ENCODE results near the gene ZNF175. TPM values are rescaled to one million over a fixed set of nuclear protein-coding genes. Genes with fewer than 3 reads are reported as not detected.

Gene ZNF175
- 5.2 TPM for total RNA-seq

DNA sequence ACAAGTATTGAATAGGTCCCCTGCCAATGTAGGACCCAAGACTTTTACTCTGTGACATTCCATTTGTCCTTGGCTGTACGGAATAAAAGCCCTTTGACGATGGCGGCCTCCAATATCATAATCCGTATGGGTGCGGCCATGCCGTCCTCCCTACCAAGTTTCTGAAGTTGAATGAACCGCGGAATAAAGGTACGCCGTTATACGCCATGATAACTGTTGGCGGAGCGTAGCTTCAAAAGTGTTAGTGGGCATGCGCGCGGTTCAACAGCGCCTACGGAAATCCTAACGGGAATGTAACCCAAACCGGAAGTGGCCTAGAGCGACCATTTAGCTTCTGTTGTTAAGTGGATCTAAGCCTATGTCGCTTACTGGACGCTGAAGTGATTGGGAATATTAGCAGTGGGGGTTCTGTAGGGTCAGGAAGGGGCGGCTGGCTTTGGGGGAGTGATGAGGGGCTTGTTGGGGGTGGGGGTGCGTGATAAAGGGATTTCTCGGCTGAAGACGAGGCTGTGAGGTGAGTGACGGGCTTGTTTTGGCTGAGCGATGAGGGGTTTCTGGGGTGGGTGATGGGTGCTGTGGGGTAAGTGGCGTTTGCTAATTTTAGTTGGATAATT lies at the start of gene ZNF175:
ZNF175 (plus strand) TSS at position 322 of the 614 bp plus-strand sequence. CDS start 2,047 bp downstream, outside the sequence.
- ATAC-seq = peak; percentile 100

DNA sequence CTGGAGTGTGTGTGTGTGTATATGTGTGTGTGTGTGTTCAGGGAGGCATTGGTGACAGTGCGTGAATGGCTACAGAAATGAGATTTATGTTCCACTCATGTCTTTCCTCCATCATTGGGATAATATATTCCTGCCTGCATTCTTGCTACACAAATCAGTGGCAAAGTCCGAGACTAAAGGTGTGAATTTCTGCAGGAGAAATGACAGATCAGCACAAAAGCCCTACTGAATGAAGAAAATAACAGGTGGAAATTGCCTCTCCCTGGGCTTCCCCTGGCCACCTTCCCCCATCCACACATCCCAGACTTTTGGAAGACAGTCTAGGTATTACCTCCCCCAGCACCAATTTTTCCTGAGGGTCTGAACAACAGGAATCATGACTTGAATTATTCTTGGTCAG lies 49.7 kb upstream of the ZNF175 start:
- DNase-seq (ENCODE audit: low spot score) (no peak), ATAC-seq (no peak)

More for the DNA sequence above, at the start of gene ZNF175:
- peak; percentile 97 for DNase-seq (ENCODE audit: low spot score)

DNA sequence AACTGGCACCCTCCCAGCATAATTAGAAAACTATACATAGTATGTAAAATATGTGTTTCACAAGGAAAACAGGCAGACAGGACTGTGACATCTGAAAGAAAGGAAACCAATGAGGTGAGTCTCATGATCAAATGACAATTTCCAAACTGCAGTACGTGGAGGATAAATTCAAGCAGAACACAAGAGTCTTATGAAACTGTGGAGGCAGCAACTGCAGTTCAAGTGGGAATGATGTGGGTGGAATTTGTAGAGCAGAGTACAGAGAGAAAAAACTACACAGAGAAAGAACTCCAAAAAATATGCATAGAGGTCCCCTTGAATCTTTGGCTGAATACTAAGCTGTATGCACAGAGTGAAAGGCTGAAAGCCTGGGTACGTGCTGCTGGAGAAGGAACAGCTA lies 49.3 kb upstream of the ZNF175 start:
- DNase-seq (ENCODE audit: low spot score) = no peak
- no peak for ATAC-seq

DNA sequence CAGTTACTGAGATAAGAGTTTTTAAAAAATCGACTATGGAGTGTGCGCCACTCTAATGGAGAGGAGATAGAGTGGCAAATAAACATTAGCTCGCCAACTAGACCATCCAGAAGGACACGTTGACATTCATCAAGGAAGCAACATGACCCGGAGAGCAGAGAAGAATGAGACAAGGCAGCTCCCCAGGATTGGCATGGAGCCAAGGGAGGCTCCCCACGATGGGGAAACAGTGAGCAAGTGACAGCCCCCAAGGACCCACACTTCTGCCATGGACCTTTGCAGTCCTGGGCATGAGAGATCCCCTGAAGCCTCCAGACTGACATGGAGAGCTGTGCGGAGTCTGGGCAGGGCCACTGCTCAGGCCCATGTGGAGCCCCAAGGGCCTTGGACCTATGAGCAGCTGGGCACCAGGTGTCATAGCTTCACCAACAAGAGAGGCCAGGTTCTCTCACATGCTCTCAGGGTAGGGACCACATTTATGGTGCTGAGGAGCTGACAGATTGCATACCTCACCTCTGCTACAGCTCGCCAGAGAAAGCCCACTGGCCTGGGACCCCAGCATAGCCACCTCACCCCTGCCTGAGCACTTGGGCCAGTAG lies 46.3 kb upstream of the ZNF175 start:
- no peak for ATAC-seq
- DNase-seq (ENCODE audit: low spot score) = no peak

DNA sequence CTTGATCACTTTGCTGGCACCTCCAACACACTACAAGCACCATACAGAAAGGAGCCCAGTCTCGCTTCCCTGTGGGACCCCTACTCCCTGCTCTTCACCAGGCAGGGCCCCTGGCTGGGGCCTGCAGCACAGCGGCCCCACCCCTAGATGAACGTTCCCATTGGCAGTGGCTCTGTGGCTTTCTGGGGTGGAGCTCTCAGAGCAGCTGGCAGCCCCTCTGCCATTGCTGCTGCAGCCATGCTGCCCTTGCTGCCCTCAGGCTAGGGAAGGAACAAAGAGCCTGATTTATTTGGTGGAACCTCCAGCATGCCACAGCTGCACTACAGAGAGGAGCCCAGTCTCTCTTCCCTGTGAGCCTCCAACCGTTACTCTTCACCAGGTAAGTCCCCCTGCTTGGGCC lies 45.4 kb upstream of the ZNF175 start:
- no peak for ATAC-seq
- DNase-seq (ENCODE audit: low spot score) = no peak

DNA sequence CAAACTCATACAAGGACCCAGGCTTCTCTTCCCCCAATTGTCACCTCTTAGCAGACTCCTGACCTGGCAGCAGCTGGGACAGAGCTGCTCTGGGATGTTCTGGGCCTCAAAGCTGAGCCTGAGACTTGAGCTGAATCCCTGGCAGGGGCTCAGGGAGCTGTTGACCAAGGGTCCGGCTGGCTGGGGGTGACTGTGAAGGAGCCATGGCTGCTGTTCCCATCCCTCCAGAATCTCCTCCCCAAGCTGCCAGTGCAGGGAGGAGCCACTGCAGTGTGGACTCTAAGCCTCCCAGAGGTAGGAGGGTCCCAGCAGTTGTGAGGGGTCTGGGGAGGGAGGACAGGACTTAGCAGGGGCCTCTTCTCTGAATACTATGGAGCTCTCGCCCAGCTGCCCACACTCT lies 41.8 kb upstream of the ZNF175 start:
- ATAC-seq = no peak
- DNase-seq (ENCODE audit: low spot score) = no peak

DNA sequence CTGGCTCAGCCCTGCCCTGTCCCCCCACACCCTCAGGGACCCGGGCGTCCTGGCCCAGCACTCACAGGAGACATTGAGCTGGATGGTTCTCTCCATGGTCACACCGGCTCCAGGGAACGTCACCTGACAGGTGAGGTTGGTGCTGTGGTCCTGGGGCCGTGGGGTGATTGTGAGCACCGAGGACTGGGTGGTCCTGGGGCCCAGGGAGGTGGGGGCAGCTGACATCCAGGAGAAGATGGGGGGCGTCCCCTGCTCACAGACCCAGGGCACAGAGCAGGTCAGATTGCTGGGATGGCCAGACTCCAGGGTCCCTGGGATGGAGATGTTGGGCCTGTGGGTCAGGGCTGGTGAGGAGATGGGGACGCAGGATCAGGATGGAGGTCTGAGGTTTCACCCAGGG lies 40.5 kb upstream of the ZNF175 start:
- ATAC-seq = no peak

DNA sequence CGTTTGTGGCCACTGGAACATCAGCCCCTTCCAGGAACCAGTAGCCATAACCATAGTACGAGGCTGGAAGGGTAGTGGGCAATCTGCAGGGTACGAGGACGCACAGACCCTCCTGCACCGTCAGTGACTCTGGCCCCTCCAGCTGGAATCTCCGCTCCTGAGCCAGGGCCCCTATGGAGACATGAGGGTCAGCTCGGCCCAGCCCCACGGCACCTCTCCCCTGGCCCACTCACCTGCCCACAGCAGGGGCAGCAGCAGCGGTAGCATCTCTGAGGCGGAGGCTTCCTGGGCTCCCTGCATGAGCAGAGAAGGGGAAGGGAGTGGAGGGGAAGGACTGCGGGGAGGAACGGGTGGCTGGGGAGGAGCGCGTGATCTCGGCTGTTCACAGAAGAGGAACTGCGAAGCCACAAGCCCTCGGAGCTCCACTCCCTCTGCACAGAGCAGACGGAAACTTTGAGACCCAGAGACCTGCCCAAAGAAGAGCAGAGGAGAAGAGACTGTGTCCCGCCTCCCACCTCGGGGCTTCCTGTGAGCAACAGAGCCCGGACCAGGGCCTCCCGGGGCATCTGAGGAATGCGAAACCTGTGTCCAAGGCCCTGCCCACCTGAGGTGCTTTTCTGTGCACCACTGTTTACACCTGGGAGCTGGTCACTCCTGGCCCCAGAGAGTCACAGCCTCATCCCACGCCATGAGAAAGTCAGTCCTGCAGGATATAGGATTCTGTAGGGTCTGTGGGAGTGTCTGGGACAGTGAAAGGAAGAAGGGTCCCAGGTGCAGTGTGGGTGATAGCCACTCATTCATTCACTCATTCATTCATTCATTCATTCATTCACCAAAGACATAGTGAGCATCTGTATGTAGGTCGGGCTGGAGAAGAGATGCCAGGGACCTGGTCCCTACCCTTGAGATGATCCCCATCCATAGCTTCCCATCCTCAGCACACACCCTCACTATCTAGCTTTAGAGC lies 39.5 kb upstream of the ZNF175 start, which contains the start of gene SIGLEC6:
SIGLEC6 (minus strand) TSS at position 322 of the 967 bp plus-strand sequence; CDS start at position 300, 22 bp downstream.
- DNase-seq (ENCODE audit: low spot score) (no peak), ATAC-seq (peak; percentile 58)

More for the DNA sequence above, 40.5 kb upstream of the ZNF175 start:
- DNase-seq (ENCODE audit: low spot score) = no peak

DNA sequence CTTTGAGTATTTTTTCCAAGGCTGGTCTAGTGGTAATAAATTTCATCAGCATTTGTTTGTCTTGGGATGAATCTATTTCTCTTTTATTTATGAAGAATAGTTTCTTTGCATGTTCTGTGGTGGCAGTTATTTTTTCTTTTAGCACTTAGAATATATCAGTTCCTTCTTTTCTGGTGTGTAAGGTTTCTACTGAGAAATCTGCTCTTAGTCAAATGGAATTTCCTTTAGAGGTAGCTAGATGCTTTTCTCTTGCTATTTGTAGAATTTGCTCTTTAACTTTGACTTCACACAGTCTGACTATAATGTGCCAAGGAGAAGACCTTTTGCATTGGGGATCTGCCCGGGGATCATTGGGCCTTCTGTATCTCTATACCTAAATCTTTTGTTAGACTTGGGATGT lies 35.5 kb upstream of the ZNF175 start:
- no peak for ATAC-seq
- DNase-seq (ENCODE audit: low spot score) = no peak

DNA sequence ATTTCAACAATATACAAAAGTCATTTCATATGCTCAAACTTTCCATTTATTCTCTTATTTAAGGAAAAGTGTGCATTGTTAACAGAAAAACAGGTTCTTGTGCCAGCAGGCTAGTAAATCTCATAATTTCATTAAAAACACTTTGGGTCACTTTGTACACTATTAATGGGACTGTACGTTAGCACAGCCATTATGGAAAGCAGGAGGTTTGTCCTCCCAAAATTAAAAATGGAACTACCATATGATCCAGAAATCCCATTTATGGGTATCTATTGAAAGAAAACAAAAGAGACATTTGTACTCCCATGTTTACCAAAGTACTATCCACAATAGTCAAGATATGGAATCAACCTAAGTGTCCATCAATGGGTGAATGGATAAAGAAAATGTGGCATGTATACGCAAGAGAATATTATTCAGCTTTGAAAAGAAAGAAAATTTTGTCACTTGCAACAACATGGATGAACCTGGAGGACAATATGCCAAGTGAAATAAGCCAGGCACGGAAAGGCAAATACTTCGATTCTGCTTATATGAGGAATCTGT lies 31.2 kb upstream of the ZNF175 start:
- ATAC-seq (no peak), DNase-seq (ENCODE audit: low spot score) (no peak)

DNA sequence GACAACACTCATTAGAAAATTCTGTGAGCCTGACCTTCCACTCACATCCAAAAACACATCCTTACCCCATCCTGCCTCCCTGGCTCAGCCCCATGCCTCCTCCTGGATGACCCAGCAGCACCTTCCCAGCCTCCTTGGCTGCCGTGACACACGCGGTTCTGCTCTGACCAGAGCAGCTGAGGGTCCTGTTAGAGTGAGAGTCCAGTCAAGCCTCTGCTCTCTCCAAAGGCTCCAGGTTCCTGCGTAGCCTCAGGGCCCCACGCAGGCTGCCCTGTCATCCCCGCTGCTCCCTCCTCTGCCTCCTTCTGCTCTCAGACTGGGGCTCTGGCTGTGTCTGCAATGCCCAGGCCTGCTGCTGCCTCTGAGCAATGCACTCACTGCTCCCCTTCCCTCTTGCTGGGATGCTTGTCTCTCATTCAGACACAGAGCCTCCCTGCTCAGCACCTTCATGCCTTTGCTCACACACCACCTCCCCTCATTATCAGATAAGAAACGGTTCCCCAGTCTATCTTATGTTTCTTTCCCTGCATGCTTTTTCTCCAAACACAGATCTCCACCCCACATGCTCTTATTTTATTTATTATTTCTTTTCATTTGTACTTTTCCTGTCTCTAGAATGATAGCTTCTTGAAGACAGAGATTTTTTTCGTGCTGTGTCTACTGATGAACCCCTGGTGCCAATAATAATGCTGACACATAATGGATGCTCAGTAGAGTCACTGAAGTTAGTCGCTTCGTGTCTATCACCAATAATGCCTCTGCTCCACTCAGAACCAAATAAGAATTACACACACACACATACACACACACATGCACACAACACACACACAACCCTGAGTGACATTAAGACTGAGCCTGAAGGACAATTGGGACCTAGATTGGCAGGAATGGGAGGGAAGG lies 29.4 kb upstream of the ZNF175 start:
- DNase-seq (ENCODE audit: low spot score) (no peak), ATAC-seq (no peak)

DNA sequence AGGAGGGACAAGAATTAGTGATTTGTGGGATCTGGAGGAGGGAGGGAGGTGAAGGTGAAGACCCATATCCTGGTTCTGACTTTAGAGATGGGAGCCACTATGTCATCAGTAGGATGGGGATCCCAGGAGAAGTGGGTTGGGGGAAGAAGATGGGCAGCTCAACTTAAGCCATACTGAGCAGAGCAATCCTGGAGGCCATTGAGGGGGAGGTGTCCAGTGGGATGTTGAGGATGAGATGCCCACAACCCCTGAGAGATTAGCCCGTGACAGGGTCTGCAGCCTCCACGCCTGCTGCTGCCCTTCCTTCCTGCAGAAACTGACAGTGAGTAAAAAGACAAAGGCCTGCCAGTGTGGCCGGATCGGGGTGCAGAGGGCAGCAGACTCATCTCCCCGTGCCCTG lies 28.4 kb upstream of the ZNF175 start:
- DNase-seq (ENCODE audit: low spot score) (no peak), ATAC-seq (no peak)

DNA sequence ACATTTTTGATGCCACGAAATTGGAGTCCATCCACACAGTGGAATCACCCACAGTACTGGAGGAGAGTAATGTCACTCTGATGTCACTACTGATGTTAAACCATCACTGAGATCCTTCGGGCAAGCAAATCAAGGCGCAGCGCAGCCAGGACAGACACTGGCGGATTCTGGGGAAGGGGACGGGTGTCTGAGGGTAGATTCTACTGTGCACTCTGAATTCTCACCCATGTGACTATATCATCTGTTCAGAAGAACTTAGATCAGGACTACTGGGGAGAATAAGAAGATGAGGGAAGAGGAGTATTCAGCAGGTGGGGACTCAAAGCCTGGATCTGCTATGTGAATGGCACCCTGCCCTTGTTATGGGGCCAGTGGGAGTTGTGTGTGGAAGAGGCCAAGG lies 27.0 kb upstream of the ZNF175 start:
- ATAC-seq (no peak), DNase-seq (ENCODE audit: low spot score) (no peak)

DNA sequence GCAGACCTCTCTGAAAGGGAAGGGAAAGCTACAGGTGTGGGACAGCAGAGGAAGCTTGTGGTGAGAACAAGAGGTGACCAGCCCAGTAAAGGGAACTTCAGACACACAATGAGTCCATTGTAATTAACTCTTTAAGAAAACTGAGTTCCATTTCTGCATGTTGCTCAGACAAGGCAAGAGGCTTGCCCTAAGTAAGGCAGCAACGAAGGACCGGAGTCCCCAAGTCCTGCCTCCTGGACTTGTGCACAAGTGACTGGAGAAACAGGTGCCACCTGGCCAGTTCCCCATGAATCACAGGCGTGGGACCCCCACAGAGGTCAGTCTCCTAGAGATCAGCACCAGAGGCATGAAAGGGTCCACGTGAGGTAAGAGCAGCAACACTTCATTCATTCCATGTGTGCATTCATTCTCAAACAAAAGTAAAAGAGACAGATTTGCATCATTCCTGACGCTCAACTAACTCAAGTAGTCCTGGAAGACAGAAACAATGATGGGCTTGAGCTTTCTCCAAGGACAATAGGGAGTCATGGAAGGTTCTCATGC lies 24.9 kb upstream of the ZNF175 start:
- no peak for ATAC-seq
- DNase-seq (ENCODE audit: low spot score) = no peak

DNA sequence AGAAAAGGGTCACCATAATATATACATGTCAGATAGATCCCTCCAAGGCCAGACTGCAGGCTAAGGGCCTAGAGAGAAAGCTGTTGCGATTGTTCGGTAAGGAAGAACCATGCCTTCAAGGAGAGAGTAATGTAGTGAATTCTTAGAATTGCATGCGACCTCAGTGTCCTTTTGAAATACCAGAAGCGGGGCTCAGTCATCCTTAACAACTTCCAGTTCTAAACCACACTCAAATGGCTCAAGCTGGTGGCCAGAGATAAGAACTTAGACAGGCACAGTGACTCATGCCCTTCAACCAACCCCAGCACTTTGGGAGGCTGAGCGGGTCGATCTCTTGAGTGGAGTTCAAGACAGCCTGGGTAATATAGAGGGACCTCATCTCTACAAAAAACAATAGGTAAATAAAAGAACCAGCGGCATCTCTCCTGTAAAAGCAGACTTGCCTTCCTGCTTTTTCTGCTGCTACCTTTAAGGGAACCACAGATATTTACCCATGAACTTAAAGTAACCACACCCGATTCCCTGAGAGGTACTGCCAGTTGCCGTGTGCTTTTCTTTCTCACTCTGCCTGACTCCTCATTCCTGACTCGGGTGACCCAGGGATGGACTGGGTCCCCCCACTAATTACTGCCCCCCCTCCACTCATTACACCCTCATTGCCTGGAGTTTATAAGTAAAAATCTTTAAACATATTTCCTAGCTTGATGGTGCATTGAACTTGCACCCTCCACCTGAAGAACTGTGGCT lies 24.3 kb upstream of the ZNF175 start:
- no peak for DNase-seq (ENCODE audit: low spot score)
- no peak for ATAC-seq

DNA sequence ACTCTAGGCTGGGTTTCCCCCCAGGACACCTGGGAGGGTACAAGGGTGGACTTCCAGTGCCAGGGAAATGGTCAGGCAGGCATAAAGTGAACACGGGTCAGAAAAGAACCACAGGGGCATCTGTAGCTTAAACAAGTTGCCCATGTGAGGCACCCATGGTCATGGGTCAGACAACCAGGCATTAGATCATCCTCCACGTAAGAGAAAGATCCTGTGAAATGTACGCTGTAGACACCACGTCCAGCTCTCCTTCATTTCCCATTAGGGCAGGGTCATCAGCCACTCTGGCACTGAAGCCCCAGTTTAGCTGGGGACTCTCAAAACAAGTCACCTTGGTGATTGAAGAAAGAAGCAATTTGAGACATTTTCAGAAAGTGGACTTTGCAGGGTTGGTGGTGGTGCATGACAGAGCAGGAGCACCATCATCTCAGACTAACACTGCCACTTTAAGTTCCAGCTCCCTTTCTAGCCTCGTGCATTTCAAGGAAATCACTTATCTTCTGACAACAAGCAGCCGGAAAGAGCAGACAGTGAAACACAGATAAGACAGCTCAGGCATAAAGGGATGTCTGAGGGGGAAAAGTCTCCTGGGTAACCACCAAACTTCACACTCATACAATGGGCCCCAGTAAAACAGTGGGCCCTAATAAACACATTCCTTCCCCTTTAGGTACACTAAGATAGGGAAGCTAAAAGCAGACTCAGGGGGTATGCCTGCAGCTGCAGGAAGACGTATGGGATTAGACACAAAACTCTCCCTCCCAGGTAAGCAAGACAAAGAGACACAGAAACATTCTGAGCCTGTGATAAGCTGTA lies 23.5 kb upstream of the ZNF175 start:
- DNase-seq (ENCODE audit: low spot score) (no peak), ATAC-seq (no peak)

DNA sequence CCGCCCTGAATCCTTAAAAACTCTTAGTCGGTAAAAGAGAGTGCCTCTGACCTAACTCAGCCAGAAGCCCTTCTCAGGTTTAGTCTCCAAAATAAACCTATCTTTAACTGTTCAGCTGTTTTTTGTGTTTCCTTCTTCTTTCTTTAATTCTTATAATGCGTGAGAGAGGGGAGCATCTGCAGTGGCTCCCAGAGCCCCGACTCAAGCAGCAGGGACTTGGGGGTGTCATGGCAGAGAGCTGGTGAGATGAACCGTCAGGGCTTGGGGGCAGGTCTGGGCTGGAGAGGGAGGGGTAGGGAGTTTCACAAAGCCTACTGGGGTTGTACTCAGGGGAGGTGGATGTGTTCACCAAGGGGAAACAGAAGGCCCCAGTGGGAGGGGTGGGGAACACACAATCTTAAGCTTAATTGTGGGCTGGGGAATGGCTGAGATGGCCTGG lies 22.9 kb upstream of the ZNF175 start:
- DNase-seq (ENCODE audit: low spot score) = no peak
- ATAC-seq = no peak

DNA sequence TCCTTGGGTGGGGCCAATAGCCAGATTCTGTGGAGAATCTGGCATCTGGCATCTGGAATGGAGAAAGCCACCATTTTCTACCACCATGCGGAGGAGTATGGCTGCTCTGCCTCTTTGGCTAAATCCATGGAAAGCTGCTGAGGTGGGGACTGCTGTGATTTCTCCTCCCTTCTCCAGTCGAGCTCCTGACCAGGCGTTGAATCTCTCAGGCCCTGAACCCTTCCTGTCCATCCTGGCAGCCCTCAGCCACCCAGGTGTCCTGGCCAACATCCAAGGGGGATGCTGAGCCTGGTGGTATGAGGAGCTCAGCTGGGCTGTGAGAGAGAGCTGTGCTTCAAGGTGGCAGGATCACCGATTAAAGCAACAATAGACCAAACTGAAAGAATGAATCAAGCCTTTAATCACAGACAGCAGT lies 22.2 kb upstream of the ZNF175 start:
- DNase-seq (ENCODE audit: low spot score) = no peak

More for the DNA sequence above, 22.2 kb upstream of the ZNF175 start:
- no peak for ATAC-seq

Data from left lobe of liver (tissue), 2 donors.